Measurements from ENCODE around the gene TNNT2.

Gene TNNT2

GRCh38 chr1:201359873-201360210 is 17.6 kb downstream of the TNNT2 start:
- TF ChIP-seq CTCF (IDR thresholded peaks at IDR 0.05; ENCODE audit: low read depth, low read length), result no peak
- no peak for DNase-seq
- no peaks in the 10 kb centered on the region for H3K27me3 ChIP-seq
- no peaks in the 10 kb centered on the region for H3K9me3 ChIP-seq
- no peaks in the 10 kb centered on the region for H3K36me3 ChIP-seq
- no peak overlapping the region for H3K4me3 ChIP-seq (ENCODE audit: low read depth, low read length)
- H3K4me1 ChIP-seq, result no peaks in the 10 kb centered on the region

- no peaks in the 10 kb centered on the region for H3K36me3 ChIP-seq
- TF ChIP-seq CTCF (IDR thresholded peaks at IDR 0.05; ENCODE audit: low read depth, low read length), result no peak
- H3K27me3 ChIP-seq, result no peaks in the 10 kb centered on the region
- no peaks in the 10 kb centered on the region for H3K9me3 ChIP-seq
- H3K4me3 ChIP-seq (ENCODE audit: low read depth, low read length), result no peak overlapping the region
- DNase-seq, result no peak
- H3K4me1 ChIP-seq, result no peaks in the 10 kb centered on the region
Observed at GRCh38 chr1:201359031-201359872, 18.2 kb downstream of the TNNT2 start.

- no peaks in the 10 kb centered on the region for H3K27me3 ChIP-seq
- DNase-seq, result no peak
- H3K36me3 ChIP-seq, result no peaks in the 10 kb centered on the region
- H3K4me3 ChIP-seq (ENCODE audit: low read depth, low read length), result no peak overlapping the region
- H3K4me1 ChIP-seq, result no peaks in the 10 kb centered on the region
- no peak for TF ChIP-seq CTCF (IDR thresholded peaks at IDR 0.05; ENCODE audit: low read depth, low read length)
- no peaks in the 10 kb centered on the region for H3K9me3 ChIP-seq
Observed at GRCh38 chr1:201358596-201358995, 18.9 kb downstream of the TNNT2 start.

GRCh38 chr1:201357636-201358348 is 19.7 kb downstream of the TNNT2 start:
- Histone ChIP-seq H3K36me3 (no peaks in the 10 kb centered on the region), H3K9me3 (no peaks in the 10 kb centered on the region), H3K4me3 (ENCODE audit: low read depth, low read length) (no peak overlapping the region), H3K27me3 (no peaks in the 10 kb centered on the region), H3K4me1 (no peaks in the 10 kb centered on the region)
- DNase-seq, result no peak
- no peak for TF ChIP-seq CTCF (IDR thresholded peaks at IDR 0.05; ENCODE audit: low read depth, low read length)

- Histone ChIP-seq H3K36me3 (no peaks in the 10 kb centered on the region), H3K9me3 (no peaks in the 10 kb centered on the region), H3K4me1 (no peaks in the 10 kb centered on the region), H3K27me3 (no peaks in the 10 kb centered on the region), H3K4me3 (ENCODE audit: low read depth, low read length) (no peak overlapping the region)
- DNase-seq, result no peak
- no peak for TF ChIP-seq CTCF (IDR thresholded peaks at IDR 0.05; ENCODE audit: low read depth, low read length)
Observed at GRCh38 chr1:201357211-201357610, 20.3 kb downstream of the TNNT2 start.

GRCh38 chr1:201356701-201357100 is 20.8 kb downstream of the TNNT2 start:
- DNase-seq, result no peak
- Histone ChIP-seq H3K9me3 (no peaks in the 10 kb centered on the region), H3K27me3 (no peaks in the 10 kb centered on the region), H3K4me3 (ENCODE audit: low read depth, low read length) (no peak overlapping the region), H3K4me1 (no peaks in the 10 kb centered on the region), H3K36me3 (no peaks in the 10 kb centered on the region)
- no peak for TF ChIP-seq CTCF (IDR thresholded peaks at IDR 0.05; ENCODE audit: low read depth, low read length)

Measured in BE2C (cell line).